ENCODE results near the gene INTS11. TPM values are rescaled to one million over a fixed set of nuclear protein-coding genes. Genes with fewer than 3 reads are reported as not detected.

The INTS11 gene
- total RNA-seq, 3 donors from 2014 or later, result 68.6 to 125 (median 119) TPM

DNA sequence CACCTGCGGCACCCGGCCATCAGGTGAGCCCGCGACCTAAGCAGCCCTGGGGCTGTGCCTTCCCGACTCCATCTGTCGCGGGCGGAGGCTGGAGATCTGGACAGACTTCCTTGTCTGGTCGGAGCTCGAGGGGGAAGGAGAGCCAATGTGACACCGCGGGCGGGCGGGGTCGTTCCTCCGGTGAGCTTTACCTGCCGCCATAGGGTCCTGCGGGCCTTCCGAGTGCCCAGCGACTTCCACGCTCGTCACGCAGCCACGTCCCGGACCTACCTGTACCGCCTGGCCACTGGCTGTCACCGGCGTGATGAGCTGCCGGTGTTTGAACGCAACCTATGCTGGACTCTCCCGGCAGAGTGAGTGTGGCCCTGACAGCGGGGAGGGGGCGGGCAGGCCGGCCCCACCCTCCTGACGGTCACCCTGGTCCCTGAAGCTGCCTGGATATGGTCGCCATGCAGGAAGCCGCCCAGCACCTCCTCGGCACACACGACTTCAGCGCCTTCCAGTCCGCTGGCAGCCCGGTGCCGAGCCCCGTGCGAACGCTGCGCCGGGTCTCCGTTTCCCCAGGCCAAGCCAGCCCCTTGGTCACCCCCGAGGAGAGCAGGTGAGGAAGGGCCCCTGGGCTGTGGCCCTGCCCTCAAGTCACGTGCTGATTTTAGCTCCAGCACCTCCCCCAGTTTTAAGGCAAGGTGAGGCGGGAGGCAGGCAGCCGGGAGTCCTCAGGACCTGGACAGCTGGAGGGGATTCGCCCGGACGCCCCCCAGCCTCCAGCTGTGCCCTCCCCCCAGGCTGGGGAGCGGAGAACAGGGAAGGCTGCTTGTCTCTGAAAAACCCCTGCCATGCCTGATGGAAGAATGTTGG lies 15.0 kb downstream of the INTS11 start:
- peak overlapping the region; percentile 90 to 93 for H3K27ac ChIP-seq
- peaks cover 25 to 32% of the 10 kb centered on the region in 2 donors for H3K4me1 ChIP-seq
- intact Hi-C loops (cut with DNase I; ENCODE audit: low total_unique reads), result no loop called here
- H3K27me3 ChIP-seq, result no peaks in the 10 kb centered on the region
- peaks cover 5% of the 10 kb centered on the region for H3K36me3 ChIP-seq
- TF ChIP-seq, protein P1, sequence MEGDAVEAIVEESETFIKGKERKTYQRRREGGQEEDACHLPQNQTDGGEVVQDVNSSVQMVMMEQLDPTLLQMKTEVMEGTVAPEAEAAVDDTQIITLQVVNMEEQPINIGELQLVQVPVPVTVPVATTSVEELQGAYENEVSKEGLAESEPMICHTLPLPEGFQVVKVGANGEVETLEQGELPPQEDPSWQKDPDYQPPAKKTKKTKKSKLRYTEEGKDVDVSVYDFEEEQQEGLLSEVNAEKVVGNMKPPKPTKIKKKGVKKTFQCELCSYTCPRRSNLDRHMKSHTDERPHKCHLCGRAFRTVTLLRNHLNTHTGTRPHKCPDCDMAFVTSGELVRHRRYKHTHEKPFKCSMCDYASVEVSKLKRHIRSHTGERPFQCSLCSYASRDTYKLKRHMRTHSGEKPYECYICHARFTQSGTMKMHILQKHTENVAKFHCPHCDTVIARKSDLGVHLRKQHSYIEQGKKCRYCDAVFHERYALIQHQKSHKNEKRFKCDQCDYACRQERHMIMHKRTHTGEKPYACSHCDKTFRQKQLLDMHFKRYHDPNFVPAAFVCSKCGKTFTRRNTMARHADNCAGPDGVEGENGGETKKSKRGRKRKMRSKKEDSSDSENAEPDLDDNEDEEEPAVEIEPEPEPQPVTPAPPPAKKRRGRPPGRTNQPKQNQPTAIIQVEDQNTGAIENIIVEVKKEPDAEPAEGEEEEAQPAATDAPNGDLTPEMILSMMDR (IDR thresholded peaks at IDR 0.05), result no peak
- TF ChIP-seq POLR2AphosphoS5 (IDR thresholded peaks at IDR 0.05) (no peak), POLR2A (IDR thresholded peaks at IDR 0.05) (no peak)
- peak overlapping the region; percentile 78 to 86 (median 80) for H3K4me3 ChIP-seq
- H3K9me3 ChIP-seq, result no peaks in the 10 kb centered on the region
- no peak for DNase-seq (ENCODE audit: low spot score in 2 of 2)

DNA sequence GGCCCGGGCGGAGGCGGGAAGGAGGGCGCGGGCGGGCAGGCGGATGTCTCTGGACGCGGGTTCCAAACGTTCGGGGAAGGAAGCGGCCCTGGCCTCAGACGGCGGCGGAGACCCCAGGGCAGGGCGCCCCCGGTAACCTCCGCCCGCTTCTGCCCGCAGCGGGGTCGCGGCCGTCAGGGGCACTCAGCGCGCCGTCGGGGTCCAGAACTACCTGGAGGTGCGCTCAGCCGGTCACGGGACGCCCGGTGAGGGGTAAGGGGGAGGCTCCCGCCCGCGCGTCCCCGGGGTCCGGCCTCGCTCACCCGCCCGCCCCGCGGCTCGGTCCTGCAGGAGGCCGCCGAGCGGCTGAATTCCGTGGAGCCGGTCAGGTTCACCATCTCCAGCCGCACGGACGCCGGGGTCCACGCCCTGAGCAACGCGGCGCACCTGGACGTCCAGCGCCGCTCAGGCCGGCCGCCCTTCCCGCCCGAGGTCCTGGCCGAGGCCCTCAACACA lies 15.7 kb downstream of the INTS11 start:
- intact Hi-C loops (cut with DNase I; ENCODE audit: low total_unique reads), result no loop called here
- TF ChIP-seq, protein P1 (IDR thresholded peaks at IDR 0.05), result no peak
- TF ChIP-seq POLR2A (IDR thresholded peaks at IDR 0.05) (no peak), POLR2AphosphoS5 (IDR thresholded peaks at IDR 0.05) (no peak)

DNA sequence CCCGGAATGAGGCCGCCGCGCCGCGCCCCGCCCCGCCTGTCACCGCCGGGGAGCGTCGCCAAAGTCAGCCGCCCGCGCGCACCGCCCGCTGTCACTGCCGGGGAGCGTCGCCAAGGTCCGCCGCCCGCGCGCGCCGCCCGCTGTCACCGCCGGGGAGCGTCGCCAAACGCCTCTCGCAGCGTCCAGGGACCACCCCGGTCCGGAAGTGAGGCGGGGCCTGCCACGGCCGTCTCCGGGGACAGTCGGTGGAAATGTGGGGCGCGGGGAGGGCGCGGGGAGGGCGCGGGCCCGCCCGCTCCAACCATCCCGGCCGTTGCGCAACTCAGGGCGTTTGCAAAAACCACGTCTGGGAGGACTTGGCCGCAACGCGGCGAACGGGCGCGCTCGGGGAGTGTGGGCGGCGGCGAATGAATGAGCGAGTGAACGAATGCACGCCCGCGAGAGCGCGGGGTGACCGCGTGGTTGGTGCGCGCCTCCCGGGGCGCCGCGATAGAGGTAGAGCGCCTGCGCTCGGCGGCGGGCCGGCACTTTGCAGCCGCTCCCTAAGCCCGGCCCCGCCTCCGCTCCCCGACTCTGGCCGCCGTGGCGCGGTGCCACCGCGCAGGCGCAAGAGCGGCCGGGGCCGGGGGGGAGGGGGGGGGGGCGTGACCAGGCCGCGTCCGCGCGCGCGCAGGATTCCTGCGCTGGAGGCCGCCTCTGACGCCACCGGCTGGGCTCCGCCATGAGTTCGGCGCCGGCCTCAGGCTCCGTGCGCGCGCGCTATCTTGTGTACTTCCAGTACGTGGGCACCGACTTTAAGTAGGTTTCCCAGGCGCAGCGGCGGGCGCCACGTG lies 16.3 kb downstream of the INTS11 start, which contains the start of the genes ACAP3 and PUSL1:
TSS of gene ACAP3 (minus strand) at position 8 of the 833 bp plus-strand sequence. CDS start 115 bp downstream, outside the sequence.
TSS of gene PUSL1 (plus strand) at position 675 of the 833 bp plus-strand sequence. CDS start at position 722, 47 bp downstream.
- peak; percentile 83 to 86 for DNase-seq (ENCODE audit: low spot score in 2 of 2)
- Histone ChIP-seq H3K4me3 (peak within 1 kb of the TSS; percentile 78 to 86 (median 80)), H3K27ac (peak within 1 kb of the TSS; percentile 90 to 93), H3K4me1 (peaks cover 25 to 34% of the 10 kb centered on the region in 2 donors), H3K27me3 (no peaks in the 10 kb centered on the region), H3K9me3 (no peaks in the 10 kb centered on the region), H3K36me3 (peaks cover 5% of the 10 kb centered on the region)
- intact Hi-C loops (cut with DNase I; ENCODE audit: low total_unique reads), result no loop called here
- no peak for TF ChIP-seq POLR2A (IDR thresholded peaks at IDR 0.05)
- TF ChIP-seq, protein P1 (IDR thresholded peaks at IDR 0.05), result peak in 2 of 3 donors; percentile 10 to 17
- TF ChIP-seq POLR2AphosphoS5 (IDR thresholded peaks at IDR 0.05), result peak; percentile 56 to 85 (median 75)

More for the DNA sequence above, 15.7 kb downstream of the INTS11 start:
- Histone ChIP-seq H3K27ac (peak overlapping the region; percentile 90 to 93), H3K36me3 (peaks cover 5% of the 10 kb centered on the region), H3K9me3 (no peaks in the 10 kb centered on the region), H3K4me3 (peak overlapping the region; percentile 78 to 86 (median 80)), H3K4me1 (peaks cover 25 to 34% of the 10 kb centered on the region in 2 donors), H3K27me3 (no peaks in the 10 kb centered on the region)
- no peak for DNase-seq (ENCODE audit: low spot score in 2 of 2)

DNA sequence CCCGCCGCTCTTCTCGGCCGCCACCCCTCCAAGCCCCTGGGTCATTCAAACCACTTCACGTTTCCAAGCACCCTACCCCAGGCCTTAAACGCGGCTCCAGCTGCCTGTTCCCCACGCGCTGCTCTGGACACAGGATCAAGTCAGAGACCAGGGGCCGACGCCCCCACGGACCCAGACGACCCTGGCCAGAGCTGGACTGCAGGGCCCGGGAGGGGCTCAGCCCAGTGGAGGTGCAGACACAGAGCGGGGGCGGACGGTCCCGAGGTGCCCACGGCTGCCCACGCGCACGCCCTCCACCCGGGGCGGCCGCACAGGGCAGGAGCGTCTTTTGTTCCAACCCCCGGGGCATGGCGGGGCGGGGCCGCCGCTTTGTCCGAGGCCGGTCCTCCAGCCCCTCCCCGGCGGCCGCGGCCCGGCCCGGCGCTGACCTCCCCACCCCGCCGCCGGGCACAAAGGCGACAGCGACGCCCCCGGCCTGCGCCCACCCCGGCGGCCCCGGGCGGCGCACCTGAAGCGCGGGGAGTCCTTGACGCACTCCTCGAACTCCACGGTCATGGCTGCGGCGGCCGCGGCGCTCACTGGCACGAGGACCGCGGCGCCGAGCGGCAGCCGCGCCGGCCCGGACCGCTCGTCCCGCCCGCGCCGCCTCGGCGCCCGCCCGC lies 17.1 kb downstream of the INTS11 start:
- H3K9me3 ChIP-seq, result no peaks in the 10 kb centered on the region
- H3K4me3 ChIP-seq, result peak overlapping the region; percentile 78 to 86 (median 80)
- no peaks in the 10 kb centered on the region for H3K36me3 ChIP-seq
- no peaks in the 10 kb centered on the region for H3K27me3 ChIP-seq
- TF ChIP-seq POLR2AphosphoS5 (IDR thresholded peaks at IDR 0.05) (no peak), POLR2A (IDR thresholded peaks at IDR 0.05) (no peak)
- TF ChIP-seq, protein P1 (IDR thresholded peaks at IDR 0.05), result no peak
- H3K27ac ChIP-seq, result peak overlapping the region; percentile 90 to 93
- H3K4me1 ChIP-seq, result peaks cover 25 to 34% of the 10 kb centered on the region in 2 donors
- DNase-seq (ENCODE audit: low spot score in 2 of 2), result no peak
- intact Hi-C loops (cut with DNase I; ENCODE audit: low total_unique reads), result no loop called here

Measured in breast epithelium (tissue), 4 donors.